GM21423 (cell line): ENCODE data around the gene CBX4.

Experiments
- ATAC-seq: cut with Tn5 transposase; IDR thresholded peaks from one replicate; pipeline ENCODE4 v1.9.1; 2021; ENCODE audit warnings: mild to moderate bottlenecking, moderate library complexity; ENCODE audit not compliant: unreplicated experiment

CBX4 gene

DNA sequence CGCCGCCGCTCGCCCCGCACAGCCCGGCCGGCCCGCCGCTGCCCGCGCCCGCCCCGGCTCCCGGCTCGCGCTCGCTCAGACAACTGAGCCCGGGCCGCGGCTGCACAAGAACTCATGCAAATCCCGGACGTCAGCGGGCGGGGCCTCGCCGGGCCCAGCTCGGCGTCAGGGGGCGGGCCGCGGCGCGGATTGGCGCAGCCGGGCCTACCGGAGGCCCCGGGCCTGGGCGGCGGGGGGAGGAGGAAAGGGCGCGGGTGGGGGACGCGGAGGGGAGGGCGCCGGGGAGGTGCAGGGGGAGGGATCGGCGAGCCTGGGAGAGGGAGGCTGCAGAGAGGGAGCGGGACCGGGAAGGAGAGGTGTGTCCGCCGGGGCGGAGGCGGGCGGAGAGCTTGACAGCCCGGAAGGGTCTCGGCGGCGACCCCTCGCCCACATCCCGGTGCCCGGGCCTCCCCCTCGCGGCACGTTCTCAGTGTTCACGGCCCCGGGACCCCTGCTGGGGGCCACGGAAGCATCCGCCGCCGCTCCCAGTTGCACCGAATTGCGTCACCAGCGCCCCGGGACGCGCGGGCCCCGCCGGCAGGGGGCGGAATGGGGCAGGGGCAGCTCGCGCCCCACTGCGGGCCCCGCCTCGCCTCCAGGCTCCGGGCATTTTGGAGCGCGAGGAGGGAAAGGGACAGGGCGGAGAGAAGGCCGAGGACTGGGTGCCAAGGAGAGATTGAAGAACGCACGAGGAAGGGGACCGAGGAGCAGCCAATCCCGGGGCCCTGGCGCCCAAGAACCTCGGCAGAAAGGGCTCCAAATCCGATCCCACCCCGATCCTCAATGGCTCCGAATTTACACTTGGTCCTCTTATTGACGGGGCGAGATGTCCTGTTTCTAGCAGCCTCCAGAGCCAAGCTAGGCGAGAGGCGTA is at the start of gene CBX4:
CBX4 (minus strand) TSS at position 85 of the 913 bp plus-strand sequence. CDS start 189 bp downstream, outside the sequence.
- peak; percentile 64 for ATAC-seq

DNA sequence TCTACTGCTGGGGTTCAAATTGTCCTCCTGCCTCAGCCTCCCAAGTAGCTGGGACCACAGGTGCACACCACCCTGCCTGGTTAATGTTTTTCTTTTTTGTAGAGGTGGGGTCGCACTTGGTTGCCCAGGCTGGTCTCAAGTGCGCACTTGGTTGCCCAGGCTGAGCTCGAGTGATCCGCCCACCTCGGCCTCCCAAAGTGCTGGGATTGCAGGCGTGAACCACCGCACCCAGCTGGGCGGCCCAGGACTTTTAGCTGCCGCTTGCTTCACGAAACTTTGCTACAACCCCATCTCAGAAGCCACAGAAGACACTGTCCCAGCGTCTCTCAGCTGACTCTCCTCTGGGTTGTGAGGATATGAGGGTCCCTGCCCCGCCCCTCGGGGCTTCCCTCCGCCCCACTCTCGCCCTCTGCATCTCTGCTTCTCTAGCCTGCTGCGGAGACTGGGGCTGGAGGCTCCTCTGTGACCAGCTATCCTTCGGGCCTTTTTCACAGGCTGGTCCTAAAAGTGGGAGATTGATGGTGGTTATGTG is 48.8 kb upstream of the CBX4 start:
- no peak for ATAC-seq

DNA sequence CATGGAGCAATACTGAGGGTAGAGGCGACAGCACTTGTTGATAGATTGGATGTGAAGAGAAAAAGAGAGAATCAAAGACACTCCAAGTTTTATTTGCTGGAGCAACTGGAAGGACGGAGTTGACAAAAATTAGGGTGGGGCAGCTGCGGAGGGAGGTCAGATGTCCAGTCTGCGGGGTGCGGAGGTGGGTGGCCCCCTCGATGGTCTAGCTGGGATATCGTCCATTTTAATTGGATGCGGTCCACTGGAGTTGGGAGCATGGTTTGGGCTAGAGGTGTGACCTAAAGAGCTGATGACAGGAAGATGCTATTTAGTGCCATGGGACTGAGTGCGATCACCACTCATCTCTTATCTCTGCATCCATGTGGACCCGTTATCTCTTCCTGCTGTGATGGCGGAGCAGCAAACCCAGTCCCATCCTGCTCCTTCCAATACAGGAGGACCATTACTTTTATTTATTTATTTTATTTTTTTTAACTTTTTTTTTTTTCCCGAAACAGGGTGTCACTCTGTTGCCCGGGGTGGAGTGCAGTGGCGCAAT is 48.3 kb upstream of the CBX4 start:
- ATAC-seq: no peak

DNA sequence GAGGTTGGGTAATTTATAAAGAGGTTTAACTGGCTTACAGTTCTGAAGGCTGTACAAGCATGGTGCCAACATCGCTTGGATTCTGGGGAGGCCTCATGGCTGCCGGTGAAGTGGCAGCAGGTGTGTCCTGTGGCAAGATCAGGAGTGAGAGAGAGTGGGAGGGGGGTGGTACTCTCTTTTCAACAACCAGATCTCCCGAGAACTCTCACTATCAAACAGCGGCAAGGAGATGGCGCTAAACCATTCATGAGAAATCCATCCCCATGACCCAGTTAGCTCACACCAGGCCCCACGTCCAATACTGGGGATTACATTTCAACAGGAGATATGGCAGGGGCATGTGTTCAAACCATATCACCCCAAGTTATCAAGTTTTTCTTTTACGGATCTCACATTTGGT is 44.0 kb upstream of the CBX4 start:
- ATAC-seq: no peak

DNA sequence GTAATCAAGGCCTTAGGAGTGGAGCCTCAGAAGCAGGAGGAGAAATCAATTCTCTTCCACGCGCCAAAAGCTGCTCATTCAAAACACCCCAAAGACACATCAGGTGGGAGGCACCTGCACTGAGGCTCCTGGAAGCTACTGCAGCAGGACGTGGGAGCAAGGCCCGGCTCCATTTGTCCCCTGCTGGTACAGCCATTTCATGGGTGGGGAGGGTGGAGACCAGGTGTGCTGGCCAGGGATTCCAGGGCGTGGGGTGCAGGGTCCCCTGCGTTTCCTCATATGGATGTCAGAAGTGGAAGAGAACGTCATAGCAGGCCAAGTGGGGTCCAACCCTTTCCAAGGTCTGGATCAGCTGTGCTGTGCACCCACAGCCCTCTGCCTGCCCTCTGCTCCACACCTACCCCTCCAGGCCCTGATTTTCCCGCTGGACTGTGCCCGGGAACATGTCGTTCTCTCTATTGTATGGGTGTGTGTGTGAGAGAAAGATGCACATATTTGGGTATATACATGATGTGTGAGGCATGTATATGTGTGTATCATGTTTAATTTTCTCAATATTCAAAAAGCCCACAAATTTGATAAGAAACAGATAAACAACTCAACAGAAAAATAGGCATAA is 39.2 kb upstream of the CBX4 start:
- no peak for ATAC-seq

DNA sequence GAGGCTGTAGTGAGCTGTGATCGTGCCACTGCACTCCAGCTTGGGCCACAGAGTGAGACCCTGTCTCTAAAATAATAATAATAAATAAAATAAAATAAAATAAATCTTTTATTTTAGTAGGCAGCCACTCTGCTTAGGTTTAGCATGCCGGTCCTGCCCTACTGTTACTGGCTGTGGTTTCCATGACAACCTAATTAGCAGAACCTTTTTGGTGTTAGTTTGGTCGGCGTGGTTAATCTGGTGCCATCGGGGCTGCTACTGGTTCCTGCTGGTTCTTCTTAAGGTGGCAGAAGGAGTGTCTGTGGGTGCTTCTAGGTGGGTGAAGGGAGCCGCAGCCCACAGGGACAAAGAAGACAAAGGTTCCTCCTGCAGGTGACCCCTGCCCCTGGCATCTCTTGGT is 37.8 kb upstream of the CBX4 start:
- ATAC-seq: no peak

DNA sequence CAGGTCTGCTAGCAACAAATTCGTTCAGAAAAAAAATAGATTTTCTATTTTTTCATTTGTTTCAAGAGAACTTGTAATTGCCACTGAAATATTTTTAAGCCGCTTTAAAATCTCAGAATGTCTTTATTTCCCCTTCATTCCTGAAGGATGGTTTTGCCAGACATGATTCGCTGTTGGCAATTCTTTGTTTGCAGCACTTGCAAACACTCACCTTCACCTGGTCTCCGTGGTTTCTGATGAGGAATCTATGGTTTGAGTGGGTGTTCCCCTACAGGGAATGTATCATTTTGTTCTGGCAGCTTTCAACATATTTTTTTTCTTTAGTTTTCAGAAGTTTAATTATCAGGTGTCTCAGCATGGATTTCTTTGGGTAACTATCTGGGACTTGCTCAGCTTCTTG is 36.3 kb upstream of the CBX4 start:
- ATAC-seq: no peak

DNA sequence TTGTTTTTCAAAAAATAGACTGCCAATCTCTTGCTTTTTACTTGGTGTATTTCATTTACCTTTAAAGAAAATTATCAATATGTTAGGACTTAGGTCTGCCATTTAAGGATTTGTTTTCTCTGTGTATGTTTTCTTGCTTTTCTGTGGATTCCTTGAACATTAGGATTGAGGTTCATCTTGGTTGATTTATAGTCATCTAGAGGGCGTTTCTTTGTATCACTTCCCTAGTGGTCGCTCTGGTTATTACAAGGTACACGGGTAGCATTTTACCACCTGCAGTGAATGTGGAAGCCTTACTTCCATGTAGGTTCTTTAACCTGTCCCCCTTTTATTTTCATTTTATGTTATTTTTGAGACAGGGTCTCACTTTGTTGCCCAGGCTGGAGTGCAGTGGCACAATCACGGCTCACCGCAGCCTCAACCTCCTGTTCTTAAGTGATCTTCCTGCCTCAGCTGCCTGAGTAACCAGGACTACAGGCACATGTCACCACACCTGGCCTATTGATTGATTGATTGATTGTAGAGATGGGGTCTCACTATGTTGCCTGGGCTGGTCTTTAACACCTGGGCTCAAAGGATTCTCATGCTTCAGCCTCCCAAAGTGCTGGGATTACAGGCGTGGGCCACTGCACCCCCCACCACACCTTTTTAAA is 35.2 kb upstream of the CBX4 start:
- no peak for ATAC-seq

DNA sequence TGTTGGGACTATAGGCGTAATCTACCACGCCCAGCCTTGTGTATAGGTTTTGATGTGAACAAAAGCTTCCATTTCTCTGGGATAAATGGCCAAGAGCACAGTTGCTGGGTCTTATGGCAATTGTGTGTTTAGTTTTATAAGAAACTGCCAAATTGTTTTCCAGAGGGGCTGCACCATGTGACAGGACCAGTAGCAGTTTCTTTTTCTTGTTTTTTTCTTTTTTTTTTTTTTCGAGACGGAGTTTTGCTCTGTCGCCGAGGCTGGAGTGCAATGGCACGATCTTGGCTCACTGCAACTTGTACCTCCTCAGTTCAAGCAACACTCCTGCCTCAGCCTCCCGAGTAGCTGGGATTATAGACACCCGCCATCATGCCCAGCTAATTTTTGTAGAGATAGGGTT is 34.3 kb upstream of the CBX4 start:
- no peak for ATAC-seq

DNA sequence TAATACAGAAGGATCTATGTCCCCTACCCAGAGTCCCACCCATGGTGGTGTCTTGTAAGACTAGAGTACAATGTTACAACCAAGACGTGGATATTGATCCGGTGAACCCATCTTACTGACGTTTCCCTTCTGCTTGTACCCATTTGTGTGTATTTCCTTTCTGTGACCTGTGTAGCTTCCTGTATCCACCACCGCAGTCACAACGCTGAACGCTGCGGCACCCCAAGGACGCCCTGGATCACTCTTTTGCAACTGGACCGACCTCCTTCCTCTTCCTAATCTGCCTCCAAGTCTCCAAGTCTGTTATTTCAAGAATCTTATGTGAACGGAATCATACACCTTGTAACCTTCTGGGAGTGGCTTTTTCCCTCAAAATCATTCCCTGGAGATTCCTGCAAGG is 33.5 kb upstream of the CBX4 start:
- no peak for ATAC-seq

DNA sequence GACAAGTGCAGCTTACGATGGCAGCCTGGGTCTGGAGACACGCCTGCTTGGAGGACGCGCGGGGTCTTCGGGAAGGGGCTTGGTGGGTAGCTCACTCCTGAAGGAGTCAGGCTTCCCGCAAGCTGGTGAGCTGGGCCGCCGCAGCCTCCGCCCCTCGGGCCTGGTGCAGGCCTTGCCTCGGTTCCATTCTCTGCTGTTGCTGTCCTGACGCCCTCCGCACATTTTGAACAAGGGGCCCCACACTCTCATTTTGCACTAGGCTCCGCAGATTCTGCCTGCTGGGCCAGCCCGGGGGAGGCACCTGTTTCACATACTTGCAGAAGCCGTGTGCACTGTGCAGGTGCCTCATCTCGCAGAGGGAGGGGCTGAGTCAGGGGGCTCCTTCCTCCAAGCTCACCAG is 31.9 kb upstream of the CBX4 start:
- no peak for ATAC-seq

DNA sequence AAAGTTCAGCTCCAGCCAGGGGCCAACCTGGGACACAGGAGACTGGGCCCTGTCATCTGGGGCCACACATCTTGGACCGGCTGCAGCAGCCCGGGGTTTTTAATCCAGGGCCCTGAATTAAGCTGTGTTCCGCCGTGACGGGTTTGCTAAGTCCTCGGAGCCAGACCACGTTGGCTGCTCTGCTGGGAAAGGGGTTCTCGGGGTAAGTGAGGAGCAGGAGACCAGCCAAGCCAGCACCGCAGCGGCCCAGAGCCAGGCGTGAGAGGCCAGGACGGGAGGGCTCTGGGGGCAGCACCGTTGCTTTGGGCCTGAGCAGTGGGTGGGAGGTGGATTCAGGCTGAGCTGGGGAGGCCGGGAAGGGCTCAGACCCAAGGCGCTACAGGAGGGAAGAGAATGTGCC is 31.3 kb upstream of the CBX4 start:
- ATAC-seq: no peak

DNA sequence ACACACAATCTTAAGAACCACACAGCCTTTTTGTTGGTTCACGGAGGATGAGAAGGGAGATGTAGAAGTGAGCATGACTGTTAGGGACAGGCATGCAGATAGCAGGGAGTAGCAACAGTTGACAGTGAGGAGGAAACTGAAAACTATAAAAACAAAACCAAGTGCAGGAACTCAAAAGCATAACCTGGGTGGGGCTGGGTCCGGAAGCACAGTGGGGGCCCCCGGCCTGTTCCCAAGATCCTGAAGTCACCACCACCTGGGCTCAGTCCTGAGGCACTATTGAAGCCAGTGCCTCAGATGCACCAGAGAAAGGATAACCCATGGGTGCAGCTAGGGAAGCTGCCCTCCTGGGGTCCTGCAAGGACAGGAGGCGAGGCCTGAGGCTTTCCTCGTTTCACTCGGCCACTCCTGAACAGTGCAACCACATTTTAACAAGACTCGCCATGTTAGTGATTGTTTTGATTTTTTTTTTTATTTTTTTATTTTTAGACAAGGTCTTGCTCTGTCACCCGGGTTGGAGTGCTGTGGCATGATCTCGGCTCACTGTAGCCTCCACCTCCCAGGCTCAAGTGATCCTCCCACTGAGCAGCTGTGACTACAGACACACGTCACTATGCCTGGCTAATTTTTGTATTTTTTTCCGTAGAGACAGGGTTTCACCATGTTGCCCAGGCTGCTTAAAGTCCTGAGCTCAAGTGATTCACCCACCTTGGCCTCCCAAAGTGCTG is 27.7 kb upstream of the CBX4 start:
- ATAC-seq: no peak

DNA sequence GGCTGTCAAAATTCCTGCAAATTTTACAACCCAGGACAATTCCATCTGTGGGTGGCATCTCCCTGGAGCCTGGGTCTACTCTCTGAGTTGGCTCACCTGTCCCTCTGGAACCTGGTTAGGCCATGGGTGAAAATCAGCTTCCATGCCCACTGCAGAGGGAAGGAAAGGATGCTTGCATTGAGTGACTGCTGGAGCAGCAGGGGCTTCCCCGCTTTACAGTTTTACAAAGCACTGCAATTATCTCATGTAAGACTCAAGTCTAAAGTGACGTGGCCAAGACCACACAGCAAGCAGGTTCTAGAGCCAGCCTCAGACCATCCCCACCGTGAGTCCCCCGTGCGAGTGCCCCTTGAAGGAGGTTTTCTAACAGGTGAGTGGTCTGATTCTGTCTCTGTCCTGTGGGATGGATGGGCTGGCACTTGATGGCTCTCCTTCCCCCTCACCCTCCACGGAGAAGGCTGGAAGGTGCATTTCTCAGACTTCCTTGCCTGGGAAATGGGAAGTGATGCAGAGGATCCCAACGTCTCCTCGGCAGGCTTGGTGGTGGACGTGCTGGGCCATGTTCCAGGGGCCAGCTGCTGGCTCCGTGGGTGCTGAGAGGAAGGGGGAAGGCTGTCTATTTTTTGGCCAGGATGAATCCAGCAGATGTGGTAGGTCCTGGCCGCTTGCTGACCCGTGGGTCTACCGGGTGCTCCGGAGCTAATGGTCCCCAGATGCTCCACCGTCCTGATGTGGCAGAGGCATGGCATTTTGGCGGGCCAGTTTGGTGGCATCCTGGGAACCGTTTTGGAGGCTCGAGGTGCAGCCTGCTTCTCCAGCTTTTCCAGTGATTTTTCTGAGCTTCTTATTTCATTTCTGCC is 26.3 kb upstream of the CBX4 start:
- no peak for ATAC-seq

DNA sequence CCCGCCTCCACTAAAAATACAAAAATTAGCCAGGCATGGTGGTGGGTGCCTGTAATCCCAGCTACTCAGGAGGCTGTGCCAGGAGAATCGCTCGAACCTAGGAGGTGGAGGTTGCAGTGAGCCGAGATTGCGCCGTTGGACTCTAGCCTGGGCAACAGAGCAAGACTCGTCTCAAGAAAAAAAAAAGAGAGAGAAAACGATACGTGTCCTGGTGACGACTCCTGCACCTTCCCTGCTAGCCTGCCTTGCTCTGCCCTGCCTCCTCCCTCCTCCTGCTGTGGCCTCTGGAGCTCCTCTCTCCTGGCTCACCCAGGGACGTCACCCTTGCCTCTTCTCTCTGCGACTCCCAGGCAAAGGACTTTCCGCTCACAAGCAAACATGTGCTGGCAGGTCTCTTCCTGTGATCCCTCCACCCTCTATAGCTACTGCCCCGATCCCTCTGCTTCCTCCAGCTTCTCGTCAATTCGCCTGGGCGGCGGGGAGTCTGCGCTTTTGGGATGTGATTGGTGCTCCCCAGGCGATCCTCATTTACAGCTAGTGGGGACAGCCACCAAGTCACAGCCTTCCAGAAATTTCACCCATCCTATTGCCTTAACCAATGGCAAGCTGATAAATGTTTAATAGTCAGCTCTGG is 25.5 kb upstream of the CBX4 start:
- ATAC-seq: no peak

DNA sequence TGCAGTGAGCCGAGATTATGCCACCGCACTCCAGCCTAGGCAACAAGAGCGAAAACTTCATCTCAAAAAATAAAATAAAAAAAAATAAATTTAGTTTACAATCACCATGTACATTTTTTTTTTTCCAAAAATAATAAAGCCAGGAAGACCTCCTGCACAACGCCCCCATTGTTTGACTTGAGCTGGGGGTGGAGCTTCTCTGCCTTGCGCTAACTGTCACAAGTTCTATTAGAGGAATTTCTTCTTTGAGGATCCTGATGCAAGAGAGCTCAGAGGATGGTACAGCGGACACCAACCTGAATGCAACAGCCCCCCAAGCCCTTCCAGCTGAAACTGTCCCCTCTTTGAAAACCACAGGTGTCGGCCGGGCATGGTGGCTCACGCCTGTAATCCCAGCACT is 24.9 kb upstream of the CBX4 start:
- ATAC-seq: no peak

DNA sequence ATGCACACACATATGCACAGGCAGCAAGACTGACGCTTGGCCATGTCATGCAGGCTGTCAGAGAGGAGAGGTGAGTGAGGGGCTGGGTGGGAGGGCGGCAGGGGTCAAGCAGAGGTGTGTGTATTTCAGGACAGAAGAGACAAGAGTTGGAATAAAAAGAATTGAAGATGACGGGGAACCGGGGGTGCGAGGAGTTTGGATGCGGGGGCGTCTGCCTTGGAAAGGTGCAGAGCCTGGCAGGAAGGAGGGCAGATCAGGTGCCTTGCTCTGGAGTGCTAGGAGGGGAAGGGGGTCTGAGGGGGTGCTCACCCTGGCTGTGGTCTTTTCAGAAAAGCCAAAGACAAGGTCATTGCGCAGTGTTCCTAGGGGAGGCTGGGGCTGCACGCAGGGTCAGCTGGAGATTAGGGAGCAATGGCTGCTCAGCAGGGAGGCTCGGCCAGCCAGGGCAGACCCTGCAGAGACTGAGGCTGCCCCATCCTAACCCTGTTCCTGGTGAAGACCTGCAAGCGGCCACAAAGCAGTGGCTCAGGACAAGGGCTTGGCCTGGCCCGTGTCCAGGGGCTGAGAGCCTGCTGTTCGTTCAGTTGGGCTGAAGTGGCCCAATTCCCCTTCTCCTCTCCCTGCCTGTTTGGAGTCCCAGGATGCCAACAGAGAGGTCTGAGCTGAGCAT is 23.7 kb upstream of the CBX4 start:
- no peak for ATAC-seq

DNA sequence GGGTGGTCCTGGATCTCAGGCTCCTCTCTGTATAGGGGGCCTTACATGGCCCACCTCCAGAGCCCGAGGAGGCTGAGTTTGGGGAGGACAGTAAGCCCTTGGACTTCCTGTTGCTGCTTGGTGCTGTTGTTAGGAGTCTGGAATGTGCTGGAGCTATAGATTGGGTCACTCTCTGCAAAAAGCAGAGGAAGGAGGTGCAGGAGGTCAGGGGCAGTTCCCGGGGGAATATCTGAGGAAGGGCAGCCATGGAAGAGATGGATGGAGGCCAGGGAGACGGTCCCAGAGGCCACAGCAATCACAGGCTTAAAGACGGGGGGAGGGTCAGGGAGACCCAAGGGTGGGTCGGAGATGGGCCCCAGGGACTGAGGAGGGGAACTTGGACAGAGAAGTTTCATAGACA is 23.0 kb upstream of the CBX4 start:
- no peak for ATAC-seq
